Measurements from ENCODE around the gene ARHGAP11A.

The ARHGAP11A gene

DNA sequence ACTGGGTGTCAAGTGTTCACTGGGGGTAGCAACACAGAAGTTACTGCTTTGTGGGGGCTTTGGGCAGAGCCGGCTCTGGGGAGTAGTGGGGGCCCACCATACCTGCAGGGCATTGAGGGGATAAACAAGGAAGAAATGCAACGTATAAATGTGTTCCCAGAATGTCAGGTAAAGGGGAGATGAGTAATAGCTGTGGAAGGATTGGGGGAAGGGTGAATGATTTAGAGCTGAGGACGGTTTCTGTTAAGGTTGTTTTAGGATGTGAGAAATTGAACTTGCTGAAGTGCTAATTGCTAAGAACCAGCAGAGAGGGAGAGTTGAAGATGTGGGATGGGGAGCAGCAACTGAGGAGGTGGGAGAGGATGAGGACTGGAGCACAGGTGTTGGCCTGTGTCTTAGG lies 36.9 kb downstream of the ARHGAP11A start:
- H3K9ac ChIP-seq (ENCODE audit: insufficient read length) = no peak overlapping the region
- H3K36me3 ChIP-seq (ENCODE audit: insufficient read depth, low read length) = peaks cover 4% of the 10 kb centered on the region; the same call in 1 of the 2 replicates
- H3K9me3 ChIP-seq (ENCODE audit: low read depth, low read length) = no peaks in the 10 kb centered on the region
- H3K27ac ChIP-seq = no peak overlapping the region
- no peak overlapping the region for H3K4me3 ChIP-seq
- DNase-seq (ENCODE audit: low read depth, low spot score) = no peak
- TF ChIP-seq POLR2AphosphoS5 (IDR thresholded peaks at IDR 0.05; ENCODE audit: borderline replicate concordance, low read depth, low read length) = no peak
- TF ChIP-seq EZH2 (IDR thresholded peaks at IDR 0.05) = no peak
- no peak for TF ChIP-seq FOXP2 (optimal IDR thresholded peaks at IDR 0.05; ENCODE audit: control extremely low read depth, extremely low read length, insufficient read depth)

DNA sequence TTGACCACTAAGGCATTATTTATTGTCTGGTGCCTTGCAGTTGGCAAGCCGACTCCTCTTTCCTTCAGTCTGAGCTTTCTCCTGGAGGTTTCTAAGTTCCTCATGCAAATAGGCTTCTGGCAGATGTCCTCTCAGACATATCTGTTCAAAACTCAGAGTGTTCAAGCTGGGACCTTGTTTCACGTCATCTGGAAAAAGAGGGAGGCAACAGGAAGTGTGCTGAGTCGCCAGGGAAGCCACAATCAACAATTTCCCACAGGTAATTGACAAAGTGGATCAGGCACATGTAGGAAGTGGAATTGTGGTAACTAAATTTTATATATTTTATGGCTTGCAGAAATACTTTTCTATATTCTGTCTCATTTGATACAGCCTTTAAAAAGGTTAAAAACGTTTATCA lies 40.8 kb downstream of the ARHGAP11A start:
- no peaks in the 10 kb centered on the region for H3K9me3 ChIP-seq (ENCODE audit: low read depth, low read length)
- no peak for DNase-seq (ENCODE audit: low read depth, low spot score)
- H3K4me3 ChIP-seq = no peak overlapping the region
- H3K27ac ChIP-seq = no peak overlapping the region
- TF ChIP-seq EZH2 (IDR thresholded peaks at IDR 0.05) (no peak), POLR2AphosphoS5 (IDR thresholded peaks at IDR 0.05; ENCODE audit: borderline replicate concordance, low read depth, low read length) (no peak), FOXP2 (optimal IDR thresholded peaks at IDR 0.05; ENCODE audit: control extremely low read depth, extremely low read length, insufficient read depth) (no peak)
- H3K9ac ChIP-seq (ENCODE audit: insufficient read length) = no peak overlapping the region
- H3K36me3 ChIP-seq (ENCODE audit: insufficient read depth, low read length) = peaks cover 4% of the 10 kb centered on the region; the same call in 1 of the 2 replicates

DNA sequence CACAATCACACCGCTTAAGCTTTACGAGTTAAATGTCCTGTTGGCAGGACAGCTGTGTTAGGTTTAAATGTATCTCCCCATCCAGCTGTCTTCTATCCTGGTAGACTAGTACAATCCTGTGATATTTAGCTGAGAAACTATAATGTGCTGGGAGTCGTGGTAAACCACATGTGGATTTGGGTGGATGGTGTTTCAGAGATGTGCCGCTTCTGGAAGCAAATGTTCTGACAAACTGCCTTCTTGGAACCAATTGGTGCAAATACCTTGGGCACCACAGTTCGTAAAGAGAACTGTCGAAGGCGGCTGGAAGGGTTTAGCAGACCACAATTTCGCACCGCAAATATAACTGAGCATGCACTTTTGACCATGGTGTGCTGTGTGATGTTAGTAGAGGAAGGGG lies 41.2 kb downstream of the ARHGAP11A start:
- H3K36me3 ChIP-seq (ENCODE audit: insufficient read depth, low read length) = peaks cover 4% of the 10 kb centered on the region; the same call in 1 of the 2 replicates
- no peaks in the 10 kb centered on the region for H3K9me3 ChIP-seq (ENCODE audit: low read depth, low read length)
- TF ChIP-seq FOXP2 (optimal IDR thresholded peaks at IDR 0.05; ENCODE audit: control extremely low read depth, extremely low read length, insufficient read depth) = no peak
- no peak overlapping the region for H3K4me3 ChIP-seq
- no peak overlapping the region for H3K9ac ChIP-seq (ENCODE audit: insufficient read length)
- H3K27ac ChIP-seq = no peak overlapping the region
- DNase-seq (ENCODE audit: low read depth, low spot score) = no peak

DNA sequence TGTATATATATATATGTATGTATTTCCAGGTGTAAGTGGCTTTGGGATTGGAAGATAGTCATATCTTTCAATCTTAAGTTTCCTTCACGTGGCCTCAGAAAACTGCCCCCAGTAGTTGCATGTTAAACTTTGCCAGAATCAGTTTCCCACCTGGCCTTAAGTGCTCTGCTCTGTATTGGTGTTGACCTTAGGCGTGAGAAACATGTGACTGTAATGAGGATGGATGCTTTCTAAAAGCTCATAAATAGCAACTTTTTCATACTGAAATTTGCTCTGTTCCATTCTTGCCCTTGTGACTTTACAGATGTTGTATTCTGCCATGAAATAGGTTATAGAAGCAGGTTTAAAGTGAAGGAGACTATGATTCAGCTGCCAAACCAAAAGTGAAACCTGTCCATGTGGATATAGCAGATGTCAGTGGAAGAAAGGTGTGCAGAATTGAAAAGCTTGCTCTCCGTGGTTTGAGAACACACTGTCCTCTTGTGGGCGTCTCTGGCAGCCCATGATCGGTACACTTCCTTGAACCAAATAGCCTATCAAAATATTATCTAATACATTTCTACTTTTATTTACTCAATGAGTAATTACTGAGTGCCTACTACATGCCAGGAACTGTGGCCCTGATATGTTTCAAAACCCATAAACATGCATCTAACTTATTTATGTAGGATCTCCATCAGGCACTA lies 42.0 kb downstream of the ARHGAP11A start:
- H3K9ac ChIP-seq (ENCODE audit: insufficient read length) = no peak overlapping the region
- H3K4me3 ChIP-seq = no peak overlapping the region
- H3K36me3 ChIP-seq (ENCODE audit: insufficient read depth, low read length) = peaks cover 4% of the 10 kb centered on the region; the same call in 1 of the 2 replicates
- no peak for TF ChIP-seq POLR2AphosphoS5 (IDR thresholded peaks at IDR 0.05; ENCODE audit: borderline replicate concordance, low read depth, low read length)
- DNase-seq (ENCODE audit: low read depth, low spot score) = no peak
- no peak overlapping the region for H3K27ac ChIP-seq
- no peaks in the 10 kb centered on the region for H3K9me3 ChIP-seq (ENCODE audit: low read depth, low read length)

DNA sequence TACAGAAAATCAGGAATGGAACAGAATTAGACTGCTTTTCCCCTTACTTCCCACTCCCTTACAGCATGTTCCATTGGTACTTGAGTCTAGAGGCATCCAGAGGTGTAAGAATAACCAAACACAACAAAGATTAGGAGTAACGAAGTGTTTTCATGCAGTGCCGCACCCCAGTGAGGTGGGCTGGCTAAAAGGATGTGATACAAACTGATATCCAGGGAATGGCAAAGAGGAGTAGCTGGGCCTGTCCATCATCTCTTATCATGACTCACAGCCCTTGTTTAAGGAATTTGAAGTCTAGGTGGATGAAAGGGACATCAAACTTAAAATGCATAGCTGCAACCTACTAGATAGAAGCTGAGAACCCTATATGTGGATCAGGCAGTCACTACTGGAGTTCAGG lies 42.6 kb downstream of the ARHGAP11A start:
- Histone ChIP-seq H3K36me3 (ENCODE audit: insufficient read depth, low read length) (peaks cover 4% of the 10 kb centered on the region; the same call in 1 of the 2 replicates), H3K27ac (no peak overlapping the region), H3K4me3 (no peak overlapping the region), H3K9ac (ENCODE audit: insufficient read length) (no peak overlapping the region), H3K9me3 (ENCODE audit: low read depth, low read length) (no peaks in the 10 kb centered on the region)
- TF ChIP-seq POLR2AphosphoS5 (IDR thresholded peaks at IDR 0.05; ENCODE audit: borderline replicate concordance, low read depth, low read length) (no peak), FOXP2 (optimal IDR thresholded peaks at IDR 0.05; ENCODE audit: control extremely low read depth, extremely low read length, insufficient read depth) (no peak), EZH2 (IDR thresholded peaks at IDR 0.05) (no peak)
- no peak for DNase-seq (ENCODE audit: low read depth, low spot score)

DNA sequence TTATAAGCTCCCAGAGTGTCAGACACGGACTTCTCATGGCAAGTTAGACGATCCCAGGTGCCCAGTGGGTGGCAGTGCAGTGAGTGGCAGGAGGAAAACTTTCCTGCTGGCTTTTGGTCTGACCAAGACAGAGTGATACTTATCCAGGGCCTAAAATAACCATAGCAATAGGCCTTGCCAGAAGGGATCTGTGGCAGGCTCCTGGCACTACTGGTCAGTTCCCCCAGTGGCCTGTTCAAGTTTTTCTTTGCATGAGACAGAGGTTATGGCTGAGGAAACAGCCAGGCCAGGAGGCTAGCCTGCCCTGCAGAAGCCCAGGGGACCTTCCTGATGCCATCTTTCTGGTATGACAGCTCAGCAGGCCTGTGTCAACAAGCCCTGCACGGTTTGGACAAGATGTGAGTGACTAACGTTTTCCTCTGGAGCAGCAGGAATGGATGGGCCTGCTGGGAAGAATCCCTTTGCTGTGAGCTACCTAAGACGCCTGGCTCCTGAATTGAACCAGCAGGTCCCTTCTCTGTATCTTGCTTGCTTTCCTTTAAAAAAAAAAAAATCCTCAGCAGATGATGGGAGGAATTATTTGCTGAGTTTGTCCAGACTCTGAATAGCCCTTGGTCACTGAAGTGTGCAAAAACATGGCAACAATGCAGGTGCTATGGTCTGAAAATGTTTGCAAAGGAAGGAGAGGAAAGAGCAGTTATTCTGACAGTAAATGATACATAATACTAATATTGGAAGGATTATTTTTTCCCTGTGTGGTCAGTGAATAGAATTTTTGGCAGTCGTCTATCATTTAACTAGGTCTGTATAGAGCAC lies 44.2 kb downstream of the ARHGAP11A start:
- Histone ChIP-seq H3K9ac (ENCODE audit: insufficient read length) (no peak overlapping the region), H3K9me3 (ENCODE audit: low read depth, low read length) (no peaks in the 10 kb centered on the region), H3K27ac (no peak overlapping the region), H3K4me3 (no peak overlapping the region), H3K36me3 (ENCODE audit: insufficient read depth, low read length) (peaks cover 2% of the 10 kb centered on the region; the same call in 1 of the 2 replicates)
- TF ChIP-seq EZH2 (IDR thresholded peaks at IDR 0.05) (no peak), FOXP2 (optimal IDR thresholded peaks at IDR 0.05; ENCODE audit: control extremely low read depth, extremely low read length, insufficient read depth) (no peak), POLR2AphosphoS5 (IDR thresholded peaks at IDR 0.05; ENCODE audit: borderline replicate concordance, low read depth, low read length) (no peak)
- DNase-seq (ENCODE audit: low read depth, low spot score) = no peak

DNA sequence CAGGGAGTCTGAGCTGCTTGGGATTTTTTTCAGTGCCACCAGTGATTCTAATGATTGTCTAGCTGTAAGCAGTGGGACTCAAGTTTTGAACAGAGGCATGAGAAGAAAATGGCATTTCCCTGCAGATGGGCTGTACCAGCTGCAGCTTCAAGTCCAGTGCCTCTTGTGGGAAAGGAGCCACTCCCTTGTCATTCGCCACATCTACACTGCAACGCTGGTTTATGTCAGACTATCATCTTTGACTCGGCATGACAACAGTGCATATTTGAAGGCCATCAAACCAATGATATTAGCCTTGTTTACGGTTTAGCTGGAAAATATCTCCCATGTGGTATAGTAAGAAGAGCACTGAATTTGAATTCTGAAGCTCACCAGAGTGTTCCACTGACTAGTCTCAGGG lies 48.4 kb downstream of the ARHGAP11A start:
- Histone ChIP-seq H3K27ac (no peak overlapping the region), H3K36me3 (ENCODE audit: insufficient read depth, low read length) (no peaks in the 10 kb centered on the region), H3K9me3 (ENCODE audit: low read depth, low read length) (no peaks in the 10 kb centered on the region), H3K9ac (ENCODE audit: insufficient read length) (no peak overlapping the region), H3K4me3 (no peak overlapping the region)
- DNase-seq (ENCODE audit: low read depth, low spot score) = no peak
- no peak for TF ChIP-seq EZH2 (IDR thresholded peaks at IDR 0.05)
- no peak for TF ChIP-seq POLR2AphosphoS5 (IDR thresholded peaks at IDR 0.05; ENCODE audit: borderline replicate concordance, low read depth, low read length)
- no peak for TF ChIP-seq FOXP2 (optimal IDR thresholded peaks at IDR 0.05; ENCODE audit: control extremely low read depth, extremely low read length, insufficient read depth)

DNA sequence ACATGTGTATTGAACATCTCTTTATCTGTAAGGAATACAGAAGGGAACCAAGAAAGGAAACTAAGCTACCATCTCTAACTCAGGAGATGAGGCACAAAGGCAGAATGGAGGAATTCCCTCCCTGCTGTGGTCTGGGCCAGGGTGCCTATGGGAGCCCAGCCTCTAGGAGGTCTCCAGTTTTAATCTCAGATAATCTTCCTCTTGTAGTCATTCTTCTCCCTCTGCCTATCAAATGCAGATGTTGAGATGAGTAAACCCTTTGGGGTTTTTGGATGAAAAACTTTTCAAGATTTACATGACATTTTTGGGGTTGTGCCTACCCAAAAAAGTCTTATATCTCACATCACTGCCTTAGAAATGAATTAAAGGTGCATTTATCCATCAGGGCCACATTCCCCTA lies 49.5 kb downstream of the ARHGAP11A start:
- Histone ChIP-seq H3K9ac (ENCODE audit: insufficient read length) (no peak overlapping the region), H3K27ac (no peak overlapping the region), H3K9me3 (ENCODE audit: low read depth, low read length) (no peaks in the 10 kb centered on the region), H3K36me3 (ENCODE audit: insufficient read depth, low read length) (no peaks in the 10 kb centered on the region), H3K4me3 (no peak overlapping the region)
- DNase-seq (ENCODE audit: low read depth, low spot score) = no peak
- TF ChIP-seq FOXP2 (optimal IDR thresholded peaks at IDR 0.05; ENCODE audit: control extremely low read depth, extremely low read length, insufficient read depth) (no peak), EZH2 (IDR thresholded peaks at IDR 0.05) (no peak), POLR2AphosphoS5 (IDR thresholded peaks at IDR 0.05; ENCODE audit: borderline replicate concordance, low read depth, low read length) (no peak)
